Stomach (tissue), 9 donors: Measurements from ENCODE around the gene CDK9. TPM values are rescaled to one million over a fixed set of nuclear protein-coding genes. Genes with fewer than 3 reads are reported as not detected.

Source experiments
- DNase-seq, 2 donors: peaks; one replicate each; pipeline versions ENCODE4 v3.0.0 to v3.0.0-alpha.2; 2013 to 2019
- H3K27ac ChIP-seq, 5 donors: fragments of 200-600 bp in 4 of 5; sonication (generic) in 4 of 5; one replicate each; pipeline ENCODE4 v1.5.1; 2013 to 2019; ENCODE audit warnings: mild to moderate bottlenecking in 1 of 5, moderate library complexity in 1 of 5
- H3K27me3 ChIP-seq, 3 donors: fragments of 200-600 bp; sonication (generic); one replicate each; pipeline ENCODE4 v1.5.1; 2017 to 2019; ENCODE audit warnings: mixed run types in 1 of 3
- H3K36me3 ChIP-seq, 4 donors: fragments of 200-600 bp; sonication (generic); 1 replicate in 3 of 4; 2 replicates in 1 of 4; pipeline ENCODE4 v1.5.1; 2016 to 2019
- H3K4me1 ChIP-seq, 4 donors: fragments of 200-600 bp; sonication (generic); one replicate each; pipeline ENCODE4 v1.5.1; 2016 to 2019
- H3K4me3 ChIP-seq, 4 donors: fragments of 200-600 bp; sonication (generic) in 3 of 4; one replicate each; pipeline ENCODE4 v1.5.1; 2016 to 2019; ENCODE audit warnings: mild to moderate bottlenecking in 1 of 4
- H3K9me3 ChIP-seq, 4 donors: fragments of 200-600 bp; sonication (generic); one replicate each; pipeline ENCODE4 v1.5.1; 2016 to 2019
- EP300 ChIP-seq: sonication (generic); formaldehyde crosslinking; IDR thresholded peaks from one replicate; pipeline ENCODE4 v1.6.1; 2017; ENCODE audit warnings: antibody characterized with exemption
- POLR2A ChIP-seq, 4 donors: fragments of 450-650 bp; IDR thresholded peaks; one replicate each; pipeline ENCODE4 v1.6.1; 2016; ENCODE audit warnings: antibody characterized with exemption in 4 of 4, control low read depth in 2 of 4, mild to moderate bottlenecking in 1 of 4, moderate library complexity in 1 of 4
- POLR2AphosphoS5 ChIP-seq, 3 donors: sonication (generic); formaldehyde crosslinking; IDR thresholded peaks; one replicate each; pipeline ENCODE4 v1.6.1; 2016; ENCODE audit warnings: antibody characterized with exemption in 3 of 3
- WGBS, 5 donors: extraction: QIAGEN DNeasy Blood & Tissue Kit in 3 of 5; methylation state at CpG; one replicate each; pipeline versions ENCODE4 v1.1.5 to v1.1.7; 2013 to 2018; 5-methylcytosine and 5-hydroxymethylcytosine counted together
- intact Hi-C: fragments of 100-400 bp; cut with DNase I; formaldehyde crosslinking; loops from one replicate; pipeline ENCODE4 v1.15.1; 2023; ENCODE audit warnings: low total_unique reads
- polyA plus RNA-seq, 3 donors: library from polyadenylated mRNA; stranded (reverse); fragments of 200-250 nt; gene quantifications; one replicate each; pipeline ENCODE4 v1.2.3, GENCODE V29; 2013
- total RNA-seq, 5 donors: library from RNA; depleted of rRNA; stranded (reverse); fragments of >200 nt; gene quantifications; one replicate each; pipeline versions ENCODE4 v1.1.0 to v1.2.3, GENCODE V29; 2014 to 2016
- TF ChIP-seq, protein P1 (sequence below), 7 experiments: fragments of 450-650 bp in 4 of 7; fragments of 200-600 bp in 3 of 7; sonication (generic) in 3 of 7; IDR thresholded peaks; one replicate each; pipeline ENCODE4 v1.5.1; 2016 to 2019; ENCODE audit warnings: antibody characterized with exemption in 7 of 7, control low read depth in 2 of 7, mild to moderate bottlenecking in 1 of 7
- donor health status: healthy with polysubstance abuse.
- donor health status: Bipolar disorder and iron deficiency.
- donor health status: healthy.

CDK9 gene
- total and polyA plus RNA-seq, 8 donors = 25.3 to 114 (median 44.1) TPM

DNA sequence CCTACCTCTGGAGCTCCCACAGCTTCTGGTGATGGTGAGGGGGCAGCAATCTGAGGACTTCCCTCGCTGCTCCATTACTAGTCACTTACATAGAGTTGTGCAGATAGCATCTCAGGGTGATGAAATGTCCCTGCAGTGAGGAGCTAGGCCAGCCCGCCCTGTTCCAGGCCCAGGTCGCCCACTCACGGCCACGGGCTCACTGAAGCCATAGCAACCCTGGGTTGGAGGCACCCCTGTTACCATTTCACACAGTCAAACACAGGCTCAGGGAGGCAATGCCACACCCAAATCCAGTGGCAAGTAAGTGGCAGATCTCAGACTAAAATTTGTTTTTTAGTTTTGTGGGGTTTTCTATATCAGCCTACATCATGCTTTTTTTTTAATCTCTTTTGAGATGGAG, 27.0 kb upstream of the CDK9 start:
- H3K4me3 ChIP-seq = no peak overlapping the region
- DNase-seq = no peak
- whole genome bisulfite sequencing, 5 donors = 75 to 88% (median 80%) methylated on average over 5 of the region's 5 CpGs
- intact Hi-C loops = no loop called here
- H3K27me3 ChIP-seq = peaks cover 8 to 59% (median 17%) of the 10 kb centered on the region in 3 donors
- peaks cover 0 to 4% (median 0%) of the 10 kb centered on the region in 4 donors for H3K36me3 ChIP-seq
- peaks cover 10 to 29% (median 22%) of the 10 kb centered on the region in 4 donors for H3K4me1 ChIP-seq
- no peak overlapping the region for H3K27ac ChIP-seq
- H3K9me3 ChIP-seq = no peaks in the 10 kb centered on the region
- TF ChIP-seq, protein P1, sequence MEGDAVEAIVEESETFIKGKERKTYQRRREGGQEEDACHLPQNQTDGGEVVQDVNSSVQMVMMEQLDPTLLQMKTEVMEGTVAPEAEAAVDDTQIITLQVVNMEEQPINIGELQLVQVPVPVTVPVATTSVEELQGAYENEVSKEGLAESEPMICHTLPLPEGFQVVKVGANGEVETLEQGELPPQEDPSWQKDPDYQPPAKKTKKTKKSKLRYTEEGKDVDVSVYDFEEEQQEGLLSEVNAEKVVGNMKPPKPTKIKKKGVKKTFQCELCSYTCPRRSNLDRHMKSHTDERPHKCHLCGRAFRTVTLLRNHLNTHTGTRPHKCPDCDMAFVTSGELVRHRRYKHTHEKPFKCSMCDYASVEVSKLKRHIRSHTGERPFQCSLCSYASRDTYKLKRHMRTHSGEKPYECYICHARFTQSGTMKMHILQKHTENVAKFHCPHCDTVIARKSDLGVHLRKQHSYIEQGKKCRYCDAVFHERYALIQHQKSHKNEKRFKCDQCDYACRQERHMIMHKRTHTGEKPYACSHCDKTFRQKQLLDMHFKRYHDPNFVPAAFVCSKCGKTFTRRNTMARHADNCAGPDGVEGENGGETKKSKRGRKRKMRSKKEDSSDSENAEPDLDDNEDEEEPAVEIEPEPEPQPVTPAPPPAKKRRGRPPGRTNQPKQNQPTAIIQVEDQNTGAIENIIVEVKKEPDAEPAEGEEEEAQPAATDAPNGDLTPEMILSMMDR (IDR thresholded peaks at IDR 0.05) = no peak
- TF ChIP-seq POLR2A (IDR thresholded peaks at IDR 0.05) = no peak
- no peak for TF ChIP-seq EP300
- TF ChIP-seq POLR2AphosphoS5 (IDR thresholded peaks at IDR 0.05) = no peak

DNA sequence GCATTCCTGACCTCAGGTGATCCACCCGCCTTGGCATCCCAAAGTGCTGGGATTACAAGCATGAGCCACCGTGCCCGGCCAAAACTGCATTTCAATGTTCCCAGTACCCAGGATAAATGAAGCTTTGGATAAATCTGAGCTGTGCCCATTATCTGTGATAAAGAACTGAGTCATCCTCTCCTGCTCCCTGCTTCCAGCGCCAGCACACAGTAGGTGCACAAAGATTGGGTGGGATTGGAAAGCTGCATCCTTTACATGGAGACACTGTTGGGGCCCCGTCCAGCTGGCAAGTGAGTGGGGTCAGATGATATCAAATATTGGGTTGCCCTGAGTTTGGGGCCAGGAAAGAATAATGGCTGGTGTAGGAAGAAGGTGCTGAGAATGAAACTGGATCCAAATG, 24.8 kb upstream of the CDK9 start:
- peaks cover 0 to 13% (median 10%) of the 10 kb centered on the region in 4 donors for H3K4me1 ChIP-seq
- no peaks in the 10 kb centered on the region for H3K9me3 ChIP-seq
- intact Hi-C loops = no loop called here
- peaks cover 0 to 48% (median 0%) of the 10 kb centered on the region in 3 donors for H3K27me3 ChIP-seq
- no peaks in the 10 kb centered on the region for H3K36me3 ChIP-seq
- DNase-seq = no peak
- peak overlapping the region; percentile 16 to 68 (median 60) for H3K27ac ChIP-seq
- WGBS, 5 donors = 54 to 78% (median 76%) methylated on average over 2 to 5 of the region's 5 CpGs
- H3K4me3 ChIP-seq = no peak overlapping the region
- TF ChIP-seq POLR2A (IDR thresholded peaks at IDR 0.05) (no peak), POLR2AphosphoS5 (IDR thresholded peaks at IDR 0.05) (no peak), EP300 (no peak)
- TF ChIP-seq, protein P1 (IDR thresholded peaks at IDR 0.05) = no peak

DNA sequence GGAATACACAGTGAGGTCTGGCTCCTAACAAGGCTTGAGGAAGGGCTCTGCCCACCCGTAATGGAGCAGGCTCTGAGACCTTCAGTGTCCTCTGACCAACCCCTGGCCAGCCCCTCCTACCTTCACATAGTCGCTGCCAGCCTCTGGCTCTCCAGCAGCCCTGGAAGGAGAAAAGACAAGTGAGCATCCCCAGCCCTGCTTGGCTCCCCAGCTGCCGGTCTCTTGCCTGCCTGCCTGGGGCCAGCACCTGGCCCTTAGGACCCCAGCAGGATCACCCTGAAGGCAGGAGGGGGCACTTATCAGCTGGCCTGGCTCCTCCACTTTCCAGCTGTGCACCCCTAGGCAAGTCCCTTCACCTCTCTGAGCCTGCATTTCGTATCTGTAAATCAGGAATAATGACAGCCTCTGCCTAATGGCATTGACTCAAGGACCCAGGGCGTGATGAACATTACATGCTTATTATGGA, 24.3 kb upstream of the CDK9 start:
- H3K4me3 ChIP-seq = peak overlapping the region in 1 of 4 donors; percentile 10
- 45 to 53% (median 51%) methylated on average over 2 to 5 of the region's 5 CpGs for WGBS, 5 donors
- H3K9me3 ChIP-seq = no peaks in the 10 kb centered on the region
- no peak for DNase-seq
- H3K36me3 ChIP-seq = no peaks in the 10 kb centered on the region
- intact Hi-C loops = no loop called here
- no peak for TF ChIP-seq POLR2A (IDR thresholded peaks at IDR 0.05)
- TF ChIP-seq, protein P1 (IDR thresholded peaks at IDR 0.05) = no peak
- no peak for TF ChIP-seq EP300
- no peak for TF ChIP-seq POLR2AphosphoS5 (IDR thresholded peaks at IDR 0.05)
- peaks cover 0 to 46% (median 0%) of the 10 kb centered on the region in 3 donors for H3K27me3 ChIP-seq
- H3K27ac ChIP-seq = peak overlapping the region in 4 of 5 donors; percentile 42 to 68 (median 62)
- H3K4me1 ChIP-seq = peaks cover 0 to 14% (median 11%) of the 10 kb centered on the region in 4 donors

DNA sequence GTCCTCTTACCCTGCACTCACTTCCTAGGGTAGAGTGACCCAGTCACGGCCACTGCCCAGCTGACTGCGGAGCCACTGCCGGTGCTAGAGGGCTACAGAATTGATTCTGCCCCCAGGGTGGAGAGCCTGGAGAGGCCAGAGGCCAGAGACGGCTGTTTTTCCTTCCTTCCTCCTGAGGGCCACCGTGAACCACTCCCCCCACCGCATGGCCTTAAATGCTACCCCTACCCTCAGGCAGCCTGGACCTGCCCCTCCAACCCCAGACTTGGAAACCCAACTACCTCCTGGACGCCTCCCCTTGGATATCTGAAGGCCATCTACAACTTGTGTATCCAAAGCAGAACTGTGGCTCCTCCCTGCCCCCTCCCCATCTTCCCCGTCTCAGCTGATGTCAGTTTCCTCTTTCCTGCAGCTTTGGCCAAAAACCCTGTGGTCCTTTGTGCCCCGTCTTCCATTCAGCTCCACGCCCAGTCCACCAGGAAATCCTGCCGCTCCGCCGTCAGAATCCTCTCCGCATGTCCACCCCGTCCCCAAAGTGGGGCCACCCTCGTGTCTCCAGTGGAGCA, 23.6 kb upstream of the CDK9 start:
- Histone ChIP-seq H3K36me3 (no peaks in the 10 kb centered on the region), H3K27ac (peak overlapping the region in 4 of 5 donors; percentile 42 to 68 (median 62)), H3K4me3 (peak overlapping the region in 1 of 4 donors; percentile 10), H3K4me1 (peaks cover 0 to 21% (median 14%) of the 10 kb centered on the region in 4 donors), H3K27me3 (peaks cover 0 to 40% (median 0%) of the 10 kb centered on the region in 3 donors), H3K9me3 (no peaks in the 10 kb centered on the region)
- DNase-seq = peak in 1 of 2 donors; percentile 59
- no peak for TF ChIP-seq POLR2AphosphoS5 (IDR thresholded peaks at IDR 0.05)
- TF ChIP-seq EP300 = no peak
- TF ChIP-seq POLR2A (IDR thresholded peaks at IDR 0.05) = no peak
- TF ChIP-seq, protein P1 (IDR thresholded peaks at IDR 0.05) = no peak
- intact Hi-C loops = no loop called here
- 40 to 48% (median 42%) methylated on average over 16 of the region's 16 CpGs for WGBS, 5 donors
